GM18870 (cell line): ENCODE measurements around the gene PARP1.
"Not testable (repeated sequence)": the region's sequence is repeated elsewhere in the genome, so short reads cannot be mapped to it uniquely, and the experiment has no call there.

Source experiments
- ATAC-seq: cut with Tn5 transposase; IDR thresholded peaks from one replicate; pipeline ENCODE4 v1.9.1; 2021; ENCODE audit warnings: moderate library complexity; ENCODE audit not compliant: unreplicated experiment

The PARP1 gene

DNA sequence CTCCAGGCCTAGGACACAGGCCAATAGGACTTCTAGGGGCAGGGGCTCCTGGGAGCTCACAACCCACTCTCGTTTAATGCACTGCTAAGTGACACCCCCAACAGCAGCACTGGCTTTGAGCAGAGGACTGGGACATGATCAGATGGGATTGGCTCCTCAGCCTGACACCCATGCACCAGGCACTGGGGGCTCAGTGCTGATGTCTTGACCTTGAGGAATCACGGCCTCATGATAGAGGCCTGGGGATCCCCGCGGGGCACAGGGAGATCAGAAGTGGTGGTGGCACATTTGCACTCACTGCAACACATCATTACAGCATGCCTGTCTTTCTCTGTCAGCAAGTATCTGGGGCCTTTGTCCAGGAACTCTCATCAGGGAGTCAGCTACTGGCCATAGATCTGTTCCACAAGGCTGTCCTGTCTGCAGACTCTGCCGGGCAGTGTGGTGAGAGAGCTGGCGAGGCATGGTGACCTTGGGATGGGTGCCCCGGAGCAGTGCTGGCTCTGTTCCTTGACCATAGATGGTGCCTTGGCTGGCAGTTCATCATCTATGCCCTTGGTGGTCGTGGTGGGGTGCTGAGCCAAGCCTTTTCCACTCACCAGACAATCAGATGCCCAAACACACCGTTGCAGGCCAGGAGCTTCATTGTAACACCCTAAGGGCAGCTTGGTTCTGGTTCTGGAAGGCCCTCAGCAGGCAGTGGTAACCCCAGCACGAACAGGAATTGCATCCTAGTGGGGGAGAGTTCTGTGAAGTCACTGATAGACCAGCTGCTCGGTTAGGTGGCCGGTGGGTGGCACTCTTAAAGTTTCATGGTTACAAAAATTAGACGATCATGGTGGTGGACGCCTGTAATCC lies 22.2 kb upstream of the PARP1 start:
- ATAC-seq = no peak

GRCh38 chr1:226428791-226429461 lies 21.0 kb upstream of the PARP1 start:
- ATAC-seq = no peak

GRCh38 chr1:226428348-226428747 lies 20.5 kb upstream of the PARP1 start:
- ATAC-seq = no peak

GRCh38 chr1:226427131-226427530 lies 19.2 kb upstream of the PARP1 start:
- no peak for ATAC-seq

- ATAC-seq = not testable (repeated sequence)
These were observed 18.5 kb upstream of the PARP1 start for GRCh38 chr1:226426395-226426794.

DNA sequence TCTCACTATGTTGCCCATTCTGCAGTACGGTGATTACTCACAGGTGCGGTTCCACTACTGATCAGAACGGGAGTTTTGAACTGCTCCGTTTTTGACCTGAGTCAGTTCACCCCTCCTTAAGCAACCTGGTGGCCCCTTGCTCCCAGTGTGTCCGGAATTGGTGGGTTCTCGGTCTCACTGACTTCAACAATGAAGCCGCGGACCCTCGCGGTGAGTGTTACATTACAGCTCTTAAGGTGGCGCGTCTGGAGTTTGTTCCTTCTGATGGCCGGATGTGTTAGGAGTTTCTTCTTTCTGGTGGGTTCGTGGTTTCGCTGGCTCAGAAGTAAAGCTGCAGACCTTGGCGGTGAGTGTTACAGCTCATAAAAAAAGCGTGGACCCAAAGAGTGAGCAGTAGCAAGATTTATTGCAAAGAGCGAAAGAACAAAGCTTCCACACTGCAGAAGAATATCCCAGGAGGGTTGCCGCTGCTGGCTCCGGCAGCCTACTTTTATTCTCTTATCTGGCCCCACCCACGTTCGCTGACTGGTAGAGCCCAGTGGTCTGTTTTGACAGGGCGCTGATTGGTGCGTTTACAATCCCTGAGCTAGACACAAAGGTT lies 17.6 kb upstream of the PARP1 start:
- ATAC-seq = no peak

DNA sequence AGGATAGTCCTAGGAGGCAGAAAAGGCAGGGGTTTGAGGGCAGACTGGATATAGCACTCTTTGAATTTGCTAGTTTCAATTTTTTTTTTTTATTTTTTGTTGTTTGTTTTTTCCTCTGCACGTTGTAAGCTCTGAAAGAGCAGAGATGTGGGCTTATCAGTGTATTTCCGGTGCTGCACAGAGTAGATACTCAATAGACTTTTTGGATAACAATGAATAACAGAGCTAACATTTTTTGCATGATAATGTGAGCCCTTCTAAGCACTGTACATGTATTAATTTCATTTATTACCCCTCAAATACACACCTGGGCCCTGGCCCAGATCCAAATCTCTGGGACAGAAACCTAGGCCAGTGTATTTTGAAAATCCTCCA lies 17.1 kb upstream of the PARP1 start:
- ATAC-seq = no peak

DNA sequence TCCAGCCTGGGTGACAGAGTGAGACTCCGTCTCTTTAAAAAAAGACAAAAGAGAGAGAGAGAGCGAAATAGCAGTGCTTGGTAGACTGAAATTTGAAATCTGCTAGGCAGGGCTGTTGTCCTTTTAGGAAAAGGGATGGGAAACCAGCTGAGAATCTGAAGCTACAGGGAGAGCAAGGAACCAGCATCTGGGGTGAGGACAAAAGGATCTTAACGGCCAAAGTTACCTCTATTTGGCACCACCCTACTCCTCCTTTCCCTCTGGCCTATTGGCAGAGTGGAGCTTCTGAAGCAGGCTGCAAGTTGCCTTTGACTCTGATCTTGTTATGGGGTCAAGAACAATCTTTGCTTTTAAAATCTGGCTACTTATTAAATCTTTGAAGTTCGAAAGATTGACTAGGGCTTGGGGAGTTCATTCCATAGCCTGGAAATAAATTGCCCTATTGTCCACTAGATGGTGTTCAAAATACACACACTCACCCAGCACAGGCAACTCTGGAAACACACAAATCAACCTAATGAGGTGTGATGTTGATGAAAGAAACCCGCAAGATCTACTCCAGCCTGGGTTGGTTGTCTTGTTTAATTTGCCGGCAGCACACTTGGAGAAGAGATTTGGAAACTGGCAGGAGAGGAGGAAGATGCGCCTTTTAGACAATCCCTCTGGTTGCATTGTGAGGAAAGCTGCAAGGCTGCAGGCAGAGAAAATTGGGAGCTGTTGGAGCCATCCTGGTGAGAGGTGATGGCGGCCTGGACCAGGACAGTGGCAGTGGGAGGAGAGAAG lies 16.5 kb upstream of the PARP1 start:
- ATAC-seq = no peak

DNA sequence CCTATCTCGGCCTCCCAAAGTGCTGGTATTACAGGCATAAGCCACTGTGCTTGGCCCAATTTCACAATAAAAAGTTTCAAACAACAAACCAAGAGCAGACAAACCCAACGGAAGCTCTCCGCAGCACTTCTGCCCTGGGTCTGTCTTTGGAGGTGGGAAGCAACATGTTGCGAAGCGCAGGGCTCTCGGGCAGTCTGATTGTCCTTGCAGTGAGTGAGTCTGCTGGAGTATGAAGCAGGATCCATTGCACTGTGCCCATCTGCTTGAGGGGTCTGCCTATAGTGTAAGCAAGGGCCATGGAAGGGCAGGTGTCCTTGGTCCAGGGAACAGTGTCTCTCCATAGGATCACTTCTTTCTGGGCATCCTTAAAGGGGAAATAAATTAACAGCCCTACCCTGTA lies 14.6 kb upstream of the PARP1 start:
- ATAC-seq = no peak

DNA sequence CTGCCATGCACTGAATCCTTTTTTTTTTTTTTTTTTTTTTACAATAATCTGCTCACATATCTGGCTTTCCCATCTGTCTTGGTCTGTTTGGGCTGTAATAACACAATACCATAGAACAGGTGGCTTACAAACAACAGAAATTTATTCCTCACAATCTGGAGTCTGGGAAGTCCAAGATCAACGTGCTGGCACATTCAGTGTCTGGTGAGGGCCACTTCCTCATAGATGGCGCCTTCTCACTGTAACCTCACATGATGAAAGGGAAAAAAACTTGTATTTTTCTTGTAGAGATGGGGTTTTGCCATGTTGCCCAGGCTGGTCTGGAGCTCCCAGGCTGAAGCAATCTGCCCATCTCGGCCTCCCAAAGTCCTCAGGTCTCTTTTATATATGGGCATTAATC lies 13.0 kb upstream of the PARP1 start:
- no peak for ATAC-seq

- no peak for ATAC-seq
These were observed 12.4 kb upstream of the PARP1 start for GRCh38 chr1:226420328-226420727.

GRCh38 chr1:226419284-226420029 lies 11.6 kb upstream of the PARP1 start:
- ATAC-seq = no peak

GRCh38 chr1:226417830-226418546 lies 10.1 kb upstream of the PARP1 start:
- ATAC-seq = no peak

- no peak for ATAC-seq
These were observed 9.5 kb upstream of the PARP1 start for GRCh38 chr1:226417350-226417749.

GRCh38 chr1:226414098-226414698 lies 6.3 kb upstream of the PARP1 start:
- no peak for ATAC-seq

DNA sequence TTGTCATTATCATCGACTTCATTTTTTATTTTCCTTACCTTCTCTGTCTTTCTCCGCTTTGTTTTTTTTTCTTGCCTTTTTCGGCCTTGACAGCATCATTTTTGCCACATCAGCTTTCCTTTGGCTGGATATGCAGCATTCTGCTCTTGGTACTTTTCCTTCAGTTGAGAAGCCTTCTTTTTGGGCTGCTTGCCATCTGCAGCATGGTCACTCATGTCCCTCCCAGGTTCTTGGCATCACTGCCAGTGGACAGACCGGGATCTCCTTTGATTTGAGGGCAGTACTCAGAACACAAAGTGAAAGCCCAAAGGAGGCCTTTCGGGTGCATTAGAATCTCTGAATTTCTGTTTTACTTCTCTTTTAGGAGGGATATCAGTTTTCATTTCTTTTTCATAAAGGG lies 3.7 kb upstream of the PARP1 start:
- no peak for ATAC-seq

DNA sequence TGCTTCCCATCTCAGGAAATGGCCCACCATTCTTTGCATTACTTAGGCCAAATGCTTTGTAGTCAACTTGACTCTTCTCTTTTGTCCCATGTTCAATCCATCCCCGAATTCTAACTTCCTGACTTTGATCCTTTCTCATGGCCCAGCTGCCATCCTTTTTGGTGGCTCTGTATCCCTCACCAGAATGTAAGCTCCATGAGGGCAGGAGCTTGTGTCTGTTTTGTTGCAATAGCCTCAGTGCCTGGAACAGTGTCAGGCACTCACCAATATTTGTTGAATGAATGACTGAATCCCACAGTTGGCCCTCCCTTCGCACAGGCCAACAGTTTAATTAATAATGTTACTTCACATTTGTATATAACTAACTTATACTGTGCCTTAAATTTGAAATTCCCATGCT lies 3.1 kb upstream of the PARP1 start:
- no peak for ATAC-seq

- no peak for ATAC-seq
These were observed 1.5 kb upstream of the PARP1 start for GRCh38 chr1:226409392-226409791.
